GM19468 (cell line): ENCODE results near the gene C22orf39.
A peak's percentile ranks its signal among the peaks of the same experiment; 100 is the strongest.

ENCODE experiments used
- ATAC-seq: cut with Tn5 transposase; IDR thresholded peaks from one replicate; pipeline ENCODE4 v1.9.1; 2021; ENCODE audit warnings: mild to moderate bottlenecking, moderate library complexity, moderate number of reproducible peaks; ENCODE audit not compliant: unreplicated experiment; ENCODE audit errors: extremely low read depth

The C22orf39 gene, protein sequence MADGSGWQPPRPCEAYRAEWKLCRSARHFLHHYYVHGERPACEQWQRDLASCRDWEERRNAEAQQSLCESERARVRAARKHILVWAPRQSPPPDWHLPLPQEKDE

DNA sequence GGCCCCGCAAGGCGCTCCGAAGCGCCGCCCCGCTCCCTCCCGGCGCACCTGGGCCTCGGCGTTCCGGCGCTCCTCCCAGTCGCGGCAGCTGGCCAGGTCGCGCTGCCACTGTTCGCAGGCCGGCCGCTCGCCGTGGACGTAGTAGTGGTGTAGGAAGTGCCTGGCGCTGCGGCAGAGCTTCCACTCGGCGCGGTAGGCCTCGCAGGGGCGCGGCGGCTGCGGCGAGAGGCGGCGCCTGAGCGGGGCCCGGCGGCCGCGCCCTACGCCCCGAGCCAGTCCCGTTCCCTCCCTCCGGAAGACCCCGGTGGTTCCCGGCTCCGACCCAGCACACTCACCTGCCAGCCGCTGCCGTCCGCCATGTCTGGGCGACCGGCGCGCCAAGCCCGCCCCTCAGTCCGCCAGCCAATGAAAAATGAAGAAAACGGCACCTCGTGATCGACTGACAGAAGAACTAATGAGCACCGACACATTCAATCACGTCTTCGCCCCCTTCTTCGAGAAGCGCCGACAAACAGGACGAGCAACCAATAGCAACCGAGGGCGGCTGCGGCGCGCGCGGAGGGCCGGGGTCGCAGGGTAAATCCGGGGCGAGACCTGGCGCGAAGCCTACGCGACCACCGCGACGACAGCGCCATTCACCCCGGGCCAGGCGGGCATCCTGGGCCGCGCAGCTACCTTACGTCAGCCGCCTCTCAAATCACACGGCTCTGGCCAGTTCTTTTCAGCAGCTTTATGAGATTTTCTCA, at the start of gene C22orf39:
TSS of gene C22orf39 (minus strand) at position 382 of the 746 bp plus-strand sequence. CDS start at position 359, 23 bp downstream.
- ATAC-seq = peak; percentile 51

DNA sequence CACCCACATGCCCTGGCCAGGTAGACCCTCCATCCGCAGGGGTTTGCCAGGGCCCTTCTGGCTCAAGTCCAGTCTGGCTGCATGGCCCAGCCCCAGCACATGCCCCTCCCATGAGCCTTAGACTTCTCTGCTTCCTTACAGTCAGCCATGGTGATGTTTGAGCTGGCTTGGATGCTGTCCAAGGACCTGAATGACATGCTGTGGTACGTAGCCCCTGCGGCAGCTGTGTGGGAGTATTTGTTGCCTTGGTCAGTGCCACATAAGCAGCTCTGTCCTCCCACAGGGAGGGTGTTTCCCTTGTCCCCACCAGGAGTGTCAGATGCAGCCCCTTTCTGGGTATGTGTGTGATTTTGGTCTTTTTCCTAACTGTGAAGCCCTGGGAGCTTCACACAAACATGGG, 49.7 kb upstream of the C22orf39 start:
- ATAC-seq = no peak

DNA sequence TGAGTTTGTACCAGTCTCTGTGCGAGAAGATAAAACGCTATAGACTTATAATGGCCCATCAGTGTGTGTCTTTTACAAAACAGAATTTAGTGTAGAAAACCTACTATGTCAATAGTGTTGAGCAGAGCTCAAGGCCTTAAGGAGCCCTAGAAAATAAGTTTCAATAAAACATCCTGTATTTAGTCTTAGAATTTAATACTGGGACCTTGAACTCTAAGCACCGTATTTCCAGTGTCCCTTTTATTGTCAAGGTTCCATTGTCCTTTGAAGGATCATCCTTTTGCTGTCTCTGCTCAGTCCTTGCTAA, 48.8 kb upstream of the C22orf39 start:
- ATAC-seq = no peak

DNA sequence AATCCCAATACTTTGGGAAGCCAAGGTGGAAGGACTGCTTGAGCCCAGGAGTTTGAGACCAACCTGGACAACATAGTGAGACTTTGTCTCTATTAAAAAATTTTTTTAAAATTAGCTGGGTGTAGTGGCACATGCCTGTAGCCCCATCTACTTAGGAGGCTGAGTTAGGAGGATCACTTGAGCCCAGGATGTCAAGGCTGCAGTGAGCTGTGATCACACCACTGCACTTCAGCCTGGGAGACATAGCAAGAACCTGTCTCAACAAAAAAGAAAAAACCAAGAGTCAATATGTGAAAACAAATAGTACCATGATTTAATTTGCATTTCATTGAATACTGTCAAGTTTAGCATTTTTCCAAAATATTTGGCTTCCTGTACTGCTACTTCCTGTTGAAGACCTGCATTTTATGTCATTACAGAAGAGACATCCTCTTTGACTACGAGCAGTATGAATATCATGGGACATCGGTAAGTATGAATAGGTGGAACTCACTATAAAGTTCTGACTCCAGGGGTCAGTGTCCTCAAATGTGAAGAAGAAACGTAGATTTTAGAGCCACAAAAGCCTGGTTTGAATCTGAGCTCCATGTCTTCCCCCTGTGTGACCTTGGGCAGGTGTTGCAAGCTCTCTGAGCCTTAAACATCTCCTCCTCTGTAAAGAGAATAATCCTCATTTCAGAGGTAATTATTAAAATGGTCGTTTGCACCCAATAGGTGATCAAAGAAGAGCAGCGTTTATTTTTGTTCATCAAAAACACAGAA, 48.2 kb upstream of the C22orf39 start:
- ATAC-seq = no peak

DNA sequence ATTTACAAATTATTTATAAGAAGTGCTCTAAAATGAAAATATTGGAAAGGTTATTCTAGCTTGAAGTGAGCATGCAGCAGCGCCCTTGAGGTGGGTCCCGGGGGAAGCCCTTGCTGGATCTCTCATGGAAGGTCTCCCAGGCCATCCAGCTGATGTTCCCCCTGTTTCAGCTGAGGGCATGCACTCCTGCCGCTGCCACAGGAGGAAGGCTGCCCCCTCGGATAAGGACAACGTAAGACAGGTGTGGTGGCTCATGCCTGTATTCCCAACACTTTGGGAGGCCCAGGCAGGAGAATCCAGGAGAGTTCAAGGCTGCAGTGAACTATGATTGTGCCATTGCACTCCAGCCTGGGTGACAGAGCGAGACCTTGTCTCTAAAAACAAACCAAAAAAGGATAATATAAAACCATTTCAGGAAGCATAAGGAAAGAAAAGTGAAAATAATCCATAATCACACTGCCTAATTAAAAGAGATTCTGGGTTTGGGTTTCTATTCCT, 47.2 kb upstream of the C22orf39 start:
- no peak for ATAC-seq

DNA sequence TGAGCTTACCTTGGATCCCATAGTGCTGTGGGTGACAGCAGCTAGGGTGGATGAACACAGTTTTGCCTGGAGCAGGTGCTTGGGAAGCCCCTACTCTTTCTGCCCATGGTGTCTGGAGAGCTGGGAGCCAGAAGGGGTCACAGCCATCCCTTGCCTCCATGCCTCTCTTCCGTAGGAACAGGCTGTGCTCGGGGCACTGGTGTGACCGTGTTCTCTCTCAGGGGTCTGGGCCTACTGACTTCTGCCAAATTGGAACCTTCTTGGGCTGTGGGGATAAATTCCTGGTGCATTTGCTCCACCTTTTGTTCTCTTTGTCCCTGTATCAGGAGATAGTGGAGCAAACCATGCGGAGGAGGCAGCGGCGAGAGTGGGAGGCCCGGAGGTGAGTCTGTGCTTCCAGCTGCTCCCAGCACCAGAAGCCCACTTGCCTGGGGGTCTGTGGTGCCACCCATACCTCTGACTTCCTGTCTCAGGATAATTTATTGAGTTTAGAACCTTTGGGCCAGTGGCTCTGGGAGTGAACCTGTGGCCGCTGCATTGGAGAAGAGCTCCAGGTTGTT, 46.6 kb upstream of the C22orf39 start:
- no peak for ATAC-seq

DNA sequence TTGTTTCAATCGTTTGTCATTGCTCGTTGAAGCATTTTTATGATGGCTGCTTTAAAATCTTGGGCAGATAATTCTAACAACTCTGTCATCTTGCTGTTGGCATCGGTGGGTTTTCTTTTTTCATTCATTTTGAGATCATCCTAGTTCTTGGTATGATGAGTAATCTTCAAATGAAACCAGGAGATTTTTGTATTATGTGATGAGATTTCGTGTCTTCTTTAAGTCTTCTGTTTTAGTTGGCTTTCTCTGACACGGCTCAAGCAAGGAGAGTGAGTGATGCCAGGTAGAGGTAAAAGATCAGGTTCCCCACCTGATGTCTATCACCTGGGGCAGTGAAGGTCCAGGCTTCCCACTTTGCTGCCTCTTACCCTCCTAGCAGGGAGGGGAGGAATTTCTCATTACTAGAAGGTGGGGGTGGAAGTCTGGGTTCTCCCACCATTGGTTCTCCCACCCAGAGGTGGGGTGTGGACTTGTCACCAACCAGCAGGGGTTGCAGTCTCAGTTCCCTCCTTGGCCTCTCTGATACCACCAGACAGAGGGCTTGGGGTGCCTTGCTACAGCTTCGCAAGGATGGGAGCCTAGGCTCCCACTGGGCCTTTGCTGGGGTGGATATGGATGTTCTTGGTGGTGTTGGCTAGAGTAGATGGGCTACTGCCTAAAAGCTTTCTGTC, 45.1 kb upstream of the C22orf39 start:
- ATAC-seq = no peak

DNA sequence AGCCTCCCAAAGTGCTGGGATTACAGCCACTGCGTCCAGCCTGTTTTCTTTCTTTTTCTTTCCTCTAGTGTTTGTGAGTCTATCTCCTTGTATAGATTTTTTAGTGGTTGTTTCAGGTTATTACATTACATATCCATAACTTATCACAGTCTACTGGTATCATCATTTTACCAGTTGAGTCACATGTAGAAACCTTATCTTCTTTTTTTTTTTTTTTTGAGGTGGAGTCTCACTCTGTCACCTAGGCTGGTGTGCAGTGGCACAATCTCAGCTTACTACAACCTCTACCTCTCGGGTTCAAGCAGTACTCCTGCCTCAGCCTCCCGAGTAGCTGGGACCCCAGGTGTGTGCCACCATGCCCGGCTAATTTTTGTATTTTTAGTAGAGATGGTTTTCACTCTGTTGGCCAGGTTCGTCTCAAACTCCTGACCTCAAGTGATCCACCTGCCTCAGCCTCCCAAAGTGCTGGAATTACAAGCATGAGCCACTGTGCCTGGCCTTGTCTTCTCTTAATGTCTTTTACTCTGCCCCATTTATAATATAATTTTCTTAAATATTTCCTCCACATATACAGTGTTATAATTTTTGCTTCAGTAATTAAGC, 43.2 kb upstream of the C22orf39 start:
- no peak for ATAC-seq

DNA sequence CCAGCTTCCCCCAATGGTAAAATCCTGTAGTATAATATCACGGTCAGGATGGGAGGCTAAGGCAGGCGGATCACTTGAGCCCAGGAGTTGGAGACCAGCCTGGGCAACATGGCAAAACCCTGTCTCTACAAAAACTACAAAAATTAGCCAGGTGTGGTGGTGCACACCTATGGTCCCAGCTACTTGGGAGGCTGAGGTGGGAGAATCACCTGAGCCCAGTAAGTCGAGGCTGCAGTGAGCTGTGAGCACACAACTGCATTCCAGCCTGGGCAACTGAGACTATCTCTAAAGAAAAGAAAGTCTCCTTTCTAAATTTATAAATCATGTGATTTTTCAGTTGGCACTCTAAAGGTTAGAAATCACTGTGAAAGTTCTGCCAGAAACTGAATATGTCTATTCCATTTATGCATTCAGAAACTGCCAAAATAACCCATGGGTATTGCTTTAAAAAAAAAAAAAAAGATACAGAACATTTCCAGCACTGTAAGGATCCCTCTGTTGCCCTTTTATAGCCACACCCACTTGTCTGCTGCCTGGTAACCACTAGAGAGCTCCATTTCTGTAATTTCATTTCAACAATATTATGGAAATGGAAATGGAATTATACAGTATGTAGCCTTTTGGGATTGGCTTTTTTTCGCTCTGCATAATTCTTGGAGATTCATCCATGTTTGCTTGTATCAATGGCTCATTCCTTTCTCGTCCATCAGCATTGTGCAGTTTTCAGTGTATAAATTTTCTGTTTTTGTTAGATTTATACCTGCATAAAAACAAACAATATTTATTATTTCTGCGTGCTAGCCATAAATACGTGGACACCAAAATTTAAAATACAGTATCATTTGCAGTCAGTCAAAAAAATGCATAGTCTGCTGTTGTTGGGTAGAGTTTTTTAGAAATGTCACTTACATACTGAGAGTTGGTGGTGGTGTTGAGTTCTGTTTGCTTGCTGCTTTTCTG, 41.7 kb upstream of the C22orf39 start:
- no peak for ATAC-seq

DNA sequence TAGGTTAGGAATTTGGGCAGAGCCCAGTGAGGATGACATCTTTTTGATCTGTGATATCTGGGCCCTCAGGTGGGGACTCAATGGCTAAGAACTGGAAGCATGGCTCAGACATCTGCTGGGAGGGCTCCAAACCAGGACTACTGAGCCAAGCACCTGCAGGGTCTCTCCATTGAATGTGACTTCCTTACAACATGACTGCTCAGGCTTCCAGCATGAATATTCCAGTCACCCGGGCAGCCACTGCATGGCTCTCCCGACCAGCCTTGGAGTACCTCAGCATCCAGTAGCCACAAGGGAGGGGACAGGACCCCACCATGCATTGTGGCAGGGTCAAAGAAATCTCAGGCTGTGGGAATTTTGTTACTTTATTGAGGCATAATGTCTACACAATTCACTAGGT, 40.8 kb upstream of the C22orf39 start:
- no peak for ATAC-seq

DNA sequence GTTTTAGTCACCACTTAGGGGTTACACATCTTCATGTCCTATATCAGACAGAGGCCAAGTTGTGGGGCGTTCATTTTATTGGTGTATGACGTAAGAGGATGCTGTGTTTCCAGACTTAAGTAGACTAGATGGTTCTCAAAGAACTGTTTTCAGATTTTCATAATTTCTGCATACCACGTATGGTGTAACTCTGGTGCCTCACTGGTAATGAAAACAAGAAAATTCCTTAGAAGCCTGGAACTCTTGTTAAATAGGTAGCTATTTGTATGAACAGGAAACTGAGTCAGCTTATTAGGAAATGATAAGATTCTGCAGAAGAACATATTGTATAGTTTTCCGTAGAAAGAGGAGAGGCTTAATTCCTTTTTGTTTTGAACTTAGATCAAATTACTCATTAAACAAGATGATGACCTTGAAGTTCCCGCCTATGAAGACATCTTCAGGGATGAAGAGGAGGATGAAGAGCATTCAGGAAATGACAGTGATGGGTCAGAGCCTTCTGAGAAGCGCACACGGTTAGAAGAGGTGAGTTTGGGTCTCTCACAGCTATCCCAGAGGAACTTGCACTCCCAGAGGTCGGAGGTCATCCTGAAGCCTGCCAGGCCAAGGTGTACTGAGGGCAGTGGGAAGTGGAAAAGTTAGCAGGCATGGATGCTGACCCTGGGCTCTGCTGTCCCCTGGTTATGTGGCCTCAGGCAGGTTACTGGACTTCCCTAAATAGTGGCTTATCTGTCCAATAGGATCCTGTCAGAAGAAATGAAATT, 36.2 kb upstream of the C22orf39 start:
- no peak for ATAC-seq

DNA sequence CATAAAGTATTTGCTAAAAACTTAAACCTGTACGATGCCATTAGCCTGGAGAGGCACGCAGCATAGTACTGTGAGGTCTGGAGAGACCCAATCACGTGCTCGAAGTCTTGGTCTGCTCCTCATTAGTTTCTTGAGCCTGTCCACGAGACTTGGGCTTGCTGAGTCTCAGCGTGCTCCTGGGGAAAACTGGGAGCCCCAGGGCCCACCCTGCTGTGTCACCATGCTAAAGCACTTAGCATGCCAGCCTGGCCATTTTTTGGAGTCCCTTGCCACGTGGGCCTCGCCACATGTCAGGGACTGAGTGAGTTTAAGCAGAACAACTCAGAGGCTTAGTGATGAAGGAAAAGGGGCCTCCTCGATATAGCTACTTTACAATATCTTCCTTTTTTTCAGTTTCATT, 34.8 kb upstream of the C22orf39 start:
- ATAC-seq = no peak

DNA sequence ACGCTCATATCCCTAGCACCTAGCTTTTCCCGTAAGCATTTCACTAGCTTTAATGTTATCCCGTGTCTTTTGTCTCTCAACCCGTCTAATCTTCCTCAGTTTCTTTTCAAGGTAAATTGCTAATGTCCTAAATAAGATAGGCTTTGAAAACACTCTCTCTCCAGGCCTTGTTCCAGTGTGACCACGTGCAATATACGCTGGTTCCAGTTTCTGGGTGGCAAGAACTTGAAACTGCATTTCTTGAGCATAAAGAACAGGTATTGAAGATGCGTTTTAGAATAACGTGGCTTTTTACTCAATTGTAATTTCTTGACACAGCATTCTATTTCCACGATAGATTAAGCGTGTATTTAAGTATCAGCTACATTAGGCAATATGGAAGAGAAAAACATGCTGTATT, 33.3 kb upstream of the C22orf39 start:
- no peak for ATAC-seq

DNA sequence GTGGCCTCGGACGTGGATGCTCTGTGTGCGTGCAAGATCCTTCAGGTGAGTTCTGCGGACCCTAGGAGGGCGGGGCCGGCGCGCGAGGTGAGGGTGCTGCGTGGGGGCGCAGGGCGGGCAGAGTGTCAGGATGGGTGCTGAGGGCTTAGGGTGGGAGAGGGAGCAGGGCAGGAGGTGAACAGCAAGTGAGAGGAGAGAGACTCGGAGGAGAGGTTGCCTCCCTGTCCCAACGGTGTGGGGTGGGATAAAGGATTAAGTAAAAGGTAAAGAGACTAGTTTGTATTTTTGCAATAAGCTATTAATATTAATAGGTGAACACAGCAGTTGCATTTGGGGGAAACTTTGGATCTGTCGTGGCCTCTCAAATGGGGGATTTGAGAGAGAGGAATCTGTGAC, 32.7 kb upstream of the C22orf39 start:
- no peak for ATAC-seq

DNA sequence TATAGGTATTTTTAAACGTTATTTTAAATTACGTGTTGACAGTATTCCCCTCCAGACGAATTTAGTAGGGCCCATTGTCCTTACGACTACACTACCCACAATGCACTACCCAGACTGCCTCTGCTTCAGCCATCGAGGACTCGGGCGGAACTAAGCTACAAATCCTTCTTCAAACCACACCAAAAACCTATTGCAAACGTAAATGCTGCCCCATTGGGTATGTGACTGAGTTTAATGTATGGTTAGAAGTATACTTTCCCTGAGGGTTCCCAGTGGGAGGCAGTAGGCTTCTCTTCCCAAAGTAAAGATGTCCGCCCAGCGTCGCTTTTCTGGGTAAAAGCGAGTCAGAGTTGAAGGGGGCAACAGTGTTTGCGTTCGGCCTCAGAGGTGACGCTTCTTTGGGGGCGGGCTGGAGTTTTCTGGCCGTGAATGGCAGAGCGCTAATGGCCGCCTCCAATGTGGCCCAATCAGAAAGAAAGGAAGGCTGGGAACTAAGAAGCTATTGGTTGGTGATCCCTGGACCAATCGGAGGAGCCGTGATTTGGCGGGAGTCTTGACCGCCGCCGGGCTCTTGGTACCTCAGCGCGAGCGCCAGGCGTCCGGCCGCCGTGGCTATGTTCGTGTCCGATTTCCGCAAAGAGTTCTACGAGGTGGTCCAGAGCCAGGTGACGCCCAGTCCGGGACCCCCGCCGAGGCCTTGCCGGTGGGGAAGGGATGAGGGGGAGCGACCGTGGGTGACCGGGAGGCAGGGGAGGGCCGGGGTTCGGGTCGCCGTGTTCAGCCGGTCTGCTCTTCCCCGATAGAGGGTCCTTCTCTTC, 32.1 kb upstream of the C22orf39 start, which contains the start of gene CDC45:
TSS of gene CDC45 (plus strand) at position 566 of the 818 bp plus-strand sequence. CDS start at position 615, 49 bp downstream.
- ATAC-seq = peak; percentile 64

DNA sequence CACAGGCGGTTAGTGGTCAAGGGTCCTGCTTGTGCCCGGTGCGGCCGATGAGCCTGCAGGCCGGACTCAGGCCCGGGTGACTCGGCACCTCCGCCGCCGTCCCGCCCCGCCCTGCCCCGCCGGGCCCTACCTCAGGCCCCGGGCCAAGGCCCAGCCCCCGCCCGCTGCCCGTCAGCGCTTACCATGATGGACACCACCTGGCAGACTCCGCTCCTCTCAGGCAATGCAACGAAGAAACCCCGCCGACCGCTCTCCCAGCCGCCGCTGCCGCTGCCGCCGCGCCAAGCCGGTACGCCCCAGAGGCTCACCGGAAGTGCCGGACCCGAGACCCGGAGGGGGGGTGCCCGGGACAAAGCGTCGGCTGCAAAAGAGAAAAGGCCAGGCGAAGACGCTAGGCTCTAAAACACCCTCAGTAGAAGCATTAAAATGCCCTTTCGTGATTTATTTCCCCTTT, 31.4 kb upstream of the C22orf39 start, which contains the start of gene UFD1:
TSS of gene UFD1 (minus strand) at position 293 of the 454 bp plus-strand sequence. CDS start at position 185, 108 bp downstream.
- no peak for ATAC-seq
